ENCODE data around the gene C19orf12. TPM values are rescaled to one million over a fixed set of nuclear protein-coding genes. Genes with fewer than 3 reads are reported as not detected.

Gene C19orf12
- total RNA-seq, 1 donor from 2014 or later = 9.7 TPM

DNA sequence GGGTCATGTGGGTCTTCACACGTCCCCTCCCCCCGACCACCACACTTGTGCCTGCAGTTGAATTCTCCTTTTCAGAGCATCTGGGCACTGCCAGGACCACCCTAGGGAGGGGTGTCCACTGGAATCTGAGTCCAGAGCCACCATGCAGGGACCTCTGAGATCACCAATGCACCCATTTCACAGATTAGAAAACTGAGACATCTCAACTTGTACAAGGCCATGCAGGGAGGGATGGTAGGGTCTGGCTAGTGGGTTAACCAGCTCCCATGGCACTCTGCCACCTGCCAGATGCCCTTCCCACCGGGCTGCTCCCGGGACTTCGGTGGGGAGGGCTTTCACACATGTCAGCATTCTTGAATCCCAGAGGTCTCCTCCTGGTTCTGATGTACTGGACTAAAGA, 44.3 kb upstream of the C19orf12 start:
- no peaks in the 10 kb centered on the region for H3K27me3 ChIP-seq (ENCODE audit: control insufficient read depth, insufficient read depth, low read length)
- H3K4me3 ChIP-seq (ENCODE audit: low read depth, low read length) = no peak overlapping the region
- no peaks in the 10 kb centered on the region for H3K36me3 ChIP-seq (ENCODE audit: control insufficient read depth, insufficient read depth, low read length)
- DNase-seq (ENCODE audit: low read depth) (no peak), FAIRE-seq (no peak)
- TF ChIP-seq, protein P1, sequence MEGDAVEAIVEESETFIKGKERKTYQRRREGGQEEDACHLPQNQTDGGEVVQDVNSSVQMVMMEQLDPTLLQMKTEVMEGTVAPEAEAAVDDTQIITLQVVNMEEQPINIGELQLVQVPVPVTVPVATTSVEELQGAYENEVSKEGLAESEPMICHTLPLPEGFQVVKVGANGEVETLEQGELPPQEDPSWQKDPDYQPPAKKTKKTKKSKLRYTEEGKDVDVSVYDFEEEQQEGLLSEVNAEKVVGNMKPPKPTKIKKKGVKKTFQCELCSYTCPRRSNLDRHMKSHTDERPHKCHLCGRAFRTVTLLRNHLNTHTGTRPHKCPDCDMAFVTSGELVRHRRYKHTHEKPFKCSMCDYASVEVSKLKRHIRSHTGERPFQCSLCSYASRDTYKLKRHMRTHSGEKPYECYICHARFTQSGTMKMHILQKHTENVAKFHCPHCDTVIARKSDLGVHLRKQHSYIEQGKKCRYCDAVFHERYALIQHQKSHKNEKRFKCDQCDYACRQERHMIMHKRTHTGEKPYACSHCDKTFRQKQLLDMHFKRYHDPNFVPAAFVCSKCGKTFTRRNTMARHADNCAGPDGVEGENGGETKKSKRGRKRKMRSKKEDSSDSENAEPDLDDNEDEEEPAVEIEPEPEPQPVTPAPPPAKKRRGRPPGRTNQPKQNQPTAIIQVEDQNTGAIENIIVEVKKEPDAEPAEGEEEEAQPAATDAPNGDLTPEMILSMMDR (IDR thresholded peaks at IDR 0.05; ENCODE audit: insufficient read depth, low read length, severe bottlenecking) = no peak

DNA sequence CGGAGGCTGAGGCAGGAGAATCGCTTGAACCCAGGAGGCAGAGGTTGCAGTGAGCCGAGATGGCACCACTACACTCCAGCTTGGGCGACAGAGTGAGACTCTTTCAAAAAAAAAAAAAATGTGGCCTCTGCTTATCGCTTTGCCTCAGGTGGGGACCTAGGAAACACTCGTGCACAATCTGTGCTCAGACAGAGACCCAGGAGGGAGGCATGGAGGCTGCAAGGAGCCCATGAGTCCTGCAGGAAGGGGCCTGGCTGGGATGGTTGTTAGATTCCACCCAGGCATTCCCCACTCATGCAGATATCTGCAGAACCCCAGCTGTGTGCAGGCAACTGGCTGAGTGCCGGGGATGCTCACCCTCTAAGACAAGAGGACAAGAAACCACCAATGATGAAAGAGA, 43.8 kb upstream of the C19orf12 start:
- TF ChIP-seq, protein P1 (IDR thresholded peaks at IDR 0.05; ENCODE audit: insufficient read depth, low read length, severe bottlenecking) = no peak
- no peak overlapping the region for H3K4me3 ChIP-seq (ENCODE audit: low read depth, low read length)
- FAIRE-seq (no peak), DNase-seq (ENCODE audit: low read depth) (no peak)
- H3K36me3 ChIP-seq (ENCODE audit: control insufficient read depth, insufficient read depth, low read length) = no peaks in the 10 kb centered on the region
- H3K27me3 ChIP-seq (ENCODE audit: control insufficient read depth, insufficient read depth, low read length) = no peaks in the 10 kb centered on the region

DNA sequence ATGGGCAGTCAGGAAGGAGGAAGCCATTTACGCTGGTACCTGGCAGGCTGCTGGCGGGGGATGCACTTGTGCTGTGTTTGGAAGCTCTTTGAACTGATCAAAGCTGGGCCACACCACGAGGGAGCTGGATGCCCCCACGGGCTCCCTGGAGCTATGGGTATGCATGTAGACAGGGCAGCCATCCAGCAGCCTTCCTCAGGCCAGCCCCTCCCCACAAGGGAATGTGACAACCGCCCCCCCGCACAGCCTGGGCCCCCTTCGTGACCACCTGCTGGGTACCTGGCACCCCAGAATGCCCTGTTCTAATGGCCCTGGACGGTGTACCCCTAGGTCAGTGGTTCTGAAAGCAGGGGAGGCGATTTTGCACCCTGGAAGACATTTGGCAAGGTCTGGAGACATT, 42.5 kb upstream of the C19orf12 start:
- Histone ChIP-seq H3K4me3 (ENCODE audit: low read depth, low read length) (no peak overlapping the region), H3K27me3 (ENCODE audit: control insufficient read depth, insufficient read depth, low read length) (no peaks in the 10 kb centered on the region), H3K36me3 (ENCODE audit: control insufficient read depth, insufficient read depth, low read length) (no peaks in the 10 kb centered on the region)
- no peak for FAIRE-seq
- TF ChIP-seq, protein P1 (IDR thresholded peaks at IDR 0.05; ENCODE audit: insufficient read depth, low read length, severe bottlenecking) = no peak
- DNase-seq (ENCODE audit: low read depth) = no peak

DNA sequence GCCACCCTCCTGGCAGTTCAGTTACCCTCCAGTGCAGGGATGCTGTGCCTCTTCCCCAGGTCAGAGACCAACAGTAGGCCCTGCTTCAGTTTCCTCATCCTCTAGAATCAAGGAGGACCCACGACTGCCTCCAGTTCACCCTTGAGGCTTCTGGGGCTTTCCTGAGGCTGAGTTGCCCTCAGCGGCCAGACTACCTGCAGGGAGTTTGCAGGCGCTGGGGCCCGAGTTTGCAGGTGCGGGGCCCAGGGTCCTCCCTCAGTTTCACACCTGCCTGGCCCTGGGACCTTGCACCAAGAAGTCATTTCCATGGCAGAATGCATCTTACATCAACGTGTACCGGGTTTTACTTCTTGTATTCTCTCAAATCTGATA, 38.9 kb upstream of the C19orf12 start:
- Histone ChIP-seq H3K27me3 (ENCODE audit: control insufficient read depth, insufficient read depth, low read length) (no peaks in the 10 kb centered on the region), H3K4me3 (ENCODE audit: low read depth, low read length) (no peak overlapping the region), H3K36me3 (ENCODE audit: control insufficient read depth, insufficient read depth, low read length) (no peaks in the 10 kb centered on the region)
- TF ChIP-seq, protein P1 (IDR thresholded peaks at IDR 0.05; ENCODE audit: insufficient read depth, low read length, severe bottlenecking) = no peak
- DNase-seq (ENCODE audit: low read depth) (no peak), FAIRE-seq (no peak)

DNA sequence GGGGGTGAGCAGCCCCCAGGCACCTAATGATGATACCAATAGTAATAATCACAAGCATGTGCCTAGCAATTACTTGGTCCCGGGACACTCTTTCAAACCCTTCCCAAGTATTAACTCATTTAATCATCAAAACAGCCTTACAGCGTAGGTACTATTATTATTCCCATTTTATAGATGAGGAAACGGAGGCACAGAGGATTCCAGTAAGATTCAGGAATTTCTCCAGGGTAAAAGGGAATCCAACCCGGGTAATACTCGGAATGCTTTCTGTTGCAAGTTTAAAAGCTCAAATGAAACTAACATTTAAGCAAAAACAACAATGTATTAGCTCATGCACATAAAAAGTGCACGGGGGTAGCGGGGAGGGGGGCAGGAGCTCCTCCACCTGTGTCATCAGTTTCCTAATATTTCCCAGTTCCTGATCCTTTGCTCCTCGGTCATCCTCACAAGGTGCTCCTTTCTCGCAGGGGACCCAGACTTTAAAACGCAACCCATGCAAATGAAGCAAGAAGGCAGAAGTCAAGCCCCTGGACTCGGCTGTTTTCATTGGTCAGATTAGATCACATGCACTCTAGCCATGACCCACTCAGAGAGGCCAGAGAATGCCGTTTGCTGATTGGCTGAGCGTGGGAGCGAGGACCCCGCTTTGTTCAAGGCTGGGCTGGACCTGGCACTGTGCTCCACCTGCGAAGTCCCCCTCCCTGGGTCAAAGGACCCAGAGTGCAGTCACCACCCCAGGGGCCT, 38.3 kb upstream of the C19orf12 start:
- H3K4me3 ChIP-seq (ENCODE audit: low read depth, low read length) = no peak overlapping the region
- H3K27me3 ChIP-seq (ENCODE audit: control insufficient read depth, insufficient read depth, low read length) = no peaks in the 10 kb centered on the region
- DNase-seq (ENCODE audit: low read depth) (no peak), FAIRE-seq (no peak)
- H3K36me3 ChIP-seq (ENCODE audit: control insufficient read depth, insufficient read depth, low read length) = no peaks in the 10 kb centered on the region
- TF ChIP-seq, protein P1 (IDR thresholded peaks at IDR 0.05; ENCODE audit: insufficient read depth, low read length, severe bottlenecking) = no peak
